ENCODE results near the gene TMEM9B. TPM values are rescaled to one million over a fixed set of nuclear protein-coding genes. Genes with fewer than 3 reads are reported as not detected.

TMEM9B gene
- total RNA-seq, 3 donors from 2014 or later (not counting 1 experiment from before 2014, with no cell fraction given), result 46.5 to 55.2 (median 51.4) TPM

DNA sequence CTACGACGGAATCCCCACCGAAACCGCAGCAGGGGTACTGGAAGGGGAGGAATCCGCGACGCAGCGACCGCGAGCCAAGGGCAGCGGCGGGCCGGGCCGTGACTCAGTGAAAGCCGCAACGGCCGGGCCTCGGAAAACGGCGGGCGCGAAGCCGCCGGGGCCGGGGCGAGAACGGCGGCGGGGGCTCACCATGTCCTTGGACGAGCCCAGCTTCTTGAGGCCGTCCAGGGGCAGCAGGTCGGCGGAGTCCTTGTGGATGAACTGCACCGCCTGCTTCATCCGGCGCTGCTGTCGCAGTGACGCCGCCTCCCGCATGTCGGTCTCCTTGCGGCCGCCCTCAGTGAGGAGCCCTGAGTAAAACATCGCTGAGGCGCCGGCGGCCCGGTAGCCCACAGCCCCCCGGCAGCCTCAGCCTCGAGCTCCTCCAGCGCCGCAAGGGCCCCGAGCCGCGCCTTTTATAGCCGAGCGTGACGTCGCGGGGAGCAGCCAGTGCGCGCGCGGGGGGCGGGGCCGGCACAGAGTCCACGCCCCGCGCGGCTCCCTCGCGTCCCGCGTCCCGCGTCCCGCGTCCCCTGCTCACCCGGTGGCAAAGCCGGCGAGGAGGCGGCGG is 39.4 kb upstream of the TMEM9B start, which contains the start of gene NRIP3:
NRIP3 (minus strand) TSS at position 429 of the 610 bp plus-strand sequence; CDS start at position 363, 66 bp downstream.
- peak within 1 kb of the TSS; percentile 89 for H3K4me3 Mint-ChIP-seq
- H3K27me3 Mint-ChIP-seq (ENCODE audit: low read depth in 2 of 2), result peaks cover 30 to 48% of the 10 kb centered on the region in 2 donors
- DNase-seq (peak; percentile 80 to 91), ATAC-seq (peak; percentile 79 to 86 (median 86))
- Histone ChIP-seq H3K4me1 (ENCODE audit: control insufficient read depth, insufficient read depth, low read length) (peaks cover 13% of the 10 kb centered on the region), H3K27me3 (ENCODE audit: control insufficient read depth, insufficient read depth, low read length) (peaks cover 32% of the 10 kb centered on the region), H3K9me3 (ENCODE audit: control insufficient read depth, insufficient read depth, low read length) (no peaks in the 10 kb centered on the region), H3K27ac (ENCODE audit: low read length) (no peak within 1 kb of the TSS), H3K4me3 (ENCODE audit: low read length) (peak within 1 kb of the TSS; percentile 35), H3K36me3 (ENCODE audit: control insufficient read depth, insufficient read depth, low read length) (no peaks in the 10 kb centered on the region)
- intact Hi-C loops (cut with micrococcal nuclease), result loop anchor here (2.0 to 5.0 kb wide), 3 partner anchors 39 to 754 kb away; partner anchors contain the start of gene TMEM9B
- H3K4me1 Mint-ChIP-seq, result peaks cover 6 to 18% of the 10 kb centered on the region in 2 donors
- 1% methylated on average over 83 of the region's 83 CpGs for WGBS (ENCODE audit: insufficient coverage)
- TF ChIP-seq, protein P1, sequence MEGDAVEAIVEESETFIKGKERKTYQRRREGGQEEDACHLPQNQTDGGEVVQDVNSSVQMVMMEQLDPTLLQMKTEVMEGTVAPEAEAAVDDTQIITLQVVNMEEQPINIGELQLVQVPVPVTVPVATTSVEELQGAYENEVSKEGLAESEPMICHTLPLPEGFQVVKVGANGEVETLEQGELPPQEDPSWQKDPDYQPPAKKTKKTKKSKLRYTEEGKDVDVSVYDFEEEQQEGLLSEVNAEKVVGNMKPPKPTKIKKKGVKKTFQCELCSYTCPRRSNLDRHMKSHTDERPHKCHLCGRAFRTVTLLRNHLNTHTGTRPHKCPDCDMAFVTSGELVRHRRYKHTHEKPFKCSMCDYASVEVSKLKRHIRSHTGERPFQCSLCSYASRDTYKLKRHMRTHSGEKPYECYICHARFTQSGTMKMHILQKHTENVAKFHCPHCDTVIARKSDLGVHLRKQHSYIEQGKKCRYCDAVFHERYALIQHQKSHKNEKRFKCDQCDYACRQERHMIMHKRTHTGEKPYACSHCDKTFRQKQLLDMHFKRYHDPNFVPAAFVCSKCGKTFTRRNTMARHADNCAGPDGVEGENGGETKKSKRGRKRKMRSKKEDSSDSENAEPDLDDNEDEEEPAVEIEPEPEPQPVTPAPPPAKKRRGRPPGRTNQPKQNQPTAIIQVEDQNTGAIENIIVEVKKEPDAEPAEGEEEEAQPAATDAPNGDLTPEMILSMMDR (IDR thresholded peaks at IDR 0.05), result no peak
- peak within 1 kb of the TSS in 1 of 2 donors; percentile 81 for H3K27ac Mint-ChIP-seq
- H3K36me3 Mint-ChIP-seq, result no peaks in the 10 kb centered on the region
- no peaks in the 10 kb centered on the region for H3K9me3 Mint-ChIP-seq

DNA sequence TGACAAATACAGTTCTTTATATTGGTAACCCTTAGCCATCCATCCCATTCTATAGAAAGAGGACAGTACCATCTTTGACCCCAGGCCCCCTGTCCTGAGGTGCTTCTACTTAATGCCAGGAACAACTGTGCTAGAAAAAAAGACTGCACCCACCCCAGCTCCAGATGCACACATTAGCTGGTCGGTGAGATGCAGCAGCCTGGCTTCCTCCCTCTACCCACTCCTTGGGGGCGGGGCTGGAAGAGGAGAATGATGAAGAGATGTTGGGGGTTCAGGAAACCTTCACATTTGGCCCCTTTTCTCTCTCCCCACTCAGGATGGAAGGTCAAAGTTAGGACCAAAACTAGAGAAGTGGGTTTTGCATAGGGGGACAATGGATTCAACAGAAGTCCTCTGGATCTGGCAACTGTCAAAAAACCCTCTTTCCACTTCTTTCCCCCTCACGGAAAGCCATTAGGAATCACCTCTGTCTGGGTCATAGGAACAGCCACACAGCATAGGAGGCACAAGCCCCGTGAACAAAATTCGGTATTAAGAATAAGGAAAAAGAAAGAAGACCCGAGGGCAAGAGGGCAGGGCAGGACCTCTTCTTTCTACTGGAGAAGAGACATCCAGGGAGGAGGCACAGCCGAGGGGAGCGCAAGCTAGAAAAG is 38.8 kb upstream of the TMEM9B start:
- peak in 1 of 2 donors; percentile 32 for DNase-seq
- H3K4me1 Mint-ChIP-seq, result peaks cover 6 to 18% of the 10 kb centered on the region in 2 donors
- no peaks in the 10 kb centered on the region for H3K36me3 ChIP-seq (ENCODE audit: control insufficient read depth, insufficient read depth, low read length)
- H3K27ac ChIP-seq (ENCODE audit: low read length), result no peak overlapping the region
- no peaks in the 10 kb centered on the region for H3K9me3 ChIP-seq (ENCODE audit: control insufficient read depth, insufficient read depth, low read length)
- H3K27me3 ChIP-seq (ENCODE audit: control insufficient read depth, insufficient read depth, low read length), result peaks cover 32% of the 10 kb centered on the region
- no peaks in the 10 kb centered on the region for H3K36me3 Mint-ChIP-seq
- H3K4me1 ChIP-seq (ENCODE audit: control insufficient read depth, insufficient read depth, low read length), result peaks cover 13% of the 10 kb centered on the region
- H3K4me3 Mint-ChIP-seq, result peak overlapping the region; percentile 89
- 3% methylated on average over 6 of the region's 8 CpGs for WGBS (ENCODE audit: insufficient coverage)
- H3K9me3 Mint-ChIP-seq, result no peaks in the 10 kb centered on the region
- intact Hi-C loops (cut with micrococcal nuclease), result loop anchor here (2.0 to 5.0 kb wide), 3 partner anchors 38 to 754 kb away; partner anchors contain the start of gene TMEM9B
- no peak for ATAC-seq
- TF ChIP-seq, protein P1 (IDR thresholded peaks at IDR 0.05), result no peak
- H3K27me3 Mint-ChIP-seq (ENCODE audit: low read depth in 2 of 2), result peaks cover 30 to 48% of the 10 kb centered on the region in 2 donors
- peak overlapping the region; percentile 35 for H3K4me3 ChIP-seq (ENCODE audit: low read length)
- peak overlapping the region in 1 of 2 donors; percentile 81 for H3K27ac Mint-ChIP-seq

DNA sequence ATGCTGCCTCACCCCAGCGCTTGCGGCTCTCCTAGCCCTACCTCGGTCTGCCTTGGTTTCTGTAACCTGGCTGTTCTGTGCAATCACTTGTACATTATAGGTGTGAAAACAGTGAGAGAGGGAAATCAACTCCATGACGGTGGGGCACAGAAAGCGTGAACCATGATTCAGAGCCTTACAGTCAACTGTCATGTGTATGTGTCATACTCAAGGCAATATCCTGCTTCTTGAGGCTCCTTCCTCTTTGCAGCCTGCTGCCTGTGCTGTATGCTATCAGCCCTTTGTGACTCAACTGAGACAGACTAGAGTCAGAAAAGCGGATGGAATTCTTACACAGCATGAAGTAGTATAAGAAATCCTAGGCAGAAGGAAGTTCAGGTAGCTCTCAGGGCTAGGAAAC is 37.5 kb upstream of the TMEM9B start:
- Histone ChIP-seq H3K36me3 (ENCODE audit: control insufficient read depth, insufficient read depth, low read length) (no peaks in the 10 kb centered on the region), H3K27ac (ENCODE audit: low read length) (no peak overlapping the region), H3K27me3 (ENCODE audit: control insufficient read depth, insufficient read depth, low read length) (peaks cover 32% of the 10 kb centered on the region), H3K4me3 (ENCODE audit: low read length) (no peak overlapping the region), H3K4me1 (ENCODE audit: control insufficient read depth, insufficient read depth, low read length) (peaks cover 13% of the 10 kb centered on the region), H3K9me3 (ENCODE audit: control insufficient read depth, insufficient read depth, low read length) (no peaks in the 10 kb centered on the region)
- Mint-ChIP-seq H3K27ac (no peak overlapping the region), H3K9me3 (no peaks in the 10 kb centered on the region), H3K4me3 (no peak overlapping the region), H3K4me1 (peaks cover 6 to 18% of the 10 kb centered on the region in 2 donors), H3K36me3 (no peaks in the 10 kb centered on the region), H3K27me3 (ENCODE audit: low read depth in 2 of 2) (peaks cover 30 to 38% of the 10 kb centered on the region in 2 donors)
- intact Hi-C loops (cut with micrococcal nuclease), result loop anchor here (2.0 to 5.0 kb wide), 3 partner anchors 37 to 756 kb away; partner anchors contain the start of gene TMEM9B
- TF ChIP-seq, protein P1 (IDR thresholded peaks at IDR 0.05), result no peak
- peak; percentile 23 to 29 for DNase-seq
- peak; percentile 16 to 61 (median 55) for ATAC-seq
- WGBS (ENCODE audit: insufficient coverage), result 47% methylated on average over 6 of the region's 6 CpGs

Data from natural killer cell (primary cell).